ENCODE data around the gene ACP4. TPM values are rescaled to one million over a fixed set of nuclear protein-coding genes. Genes with fewer than 3 reads are reported as not detected.

The ACP4 gene
- total RNA-seq, 2 donors from 2014 or later = not detected

DNA sequence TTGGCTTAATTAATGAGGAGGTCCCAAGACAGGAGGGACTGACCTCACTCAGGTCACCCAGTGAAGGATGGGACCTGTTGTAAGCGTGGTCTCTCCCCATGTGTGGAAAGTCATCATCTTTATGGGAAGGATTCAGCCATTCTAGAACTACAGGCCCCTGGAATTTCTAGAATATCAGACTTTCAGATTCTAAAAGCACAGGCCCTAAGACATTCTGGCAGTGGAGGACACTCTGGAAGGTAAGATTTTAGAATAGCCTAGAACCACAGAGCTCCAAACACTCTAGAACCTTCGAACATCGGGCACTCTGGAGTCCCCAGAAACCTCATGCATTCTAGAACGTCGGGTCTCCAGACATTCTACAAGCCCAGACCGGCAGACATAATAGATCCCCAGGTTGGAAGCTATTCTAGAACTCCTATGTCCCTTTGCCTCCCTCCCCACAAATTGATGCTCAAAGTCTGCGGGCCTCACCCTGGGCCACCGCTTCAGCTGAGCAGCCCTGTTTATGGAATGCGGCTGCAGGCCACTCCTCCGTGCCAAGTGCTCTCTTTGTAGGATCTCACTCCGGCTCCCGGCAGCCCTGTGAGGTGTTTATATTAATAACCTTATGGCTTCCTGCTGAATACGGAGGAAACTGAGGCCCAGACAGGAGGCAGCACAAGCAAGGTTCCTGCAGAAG is 45.0 kb downstream of the ACP4 start:
- intact Hi-C loops (cut with DNase I) = no loop called here
- peak; percentile 5 for DNase-seq (ENCODE audit: low spot score)

DNA sequence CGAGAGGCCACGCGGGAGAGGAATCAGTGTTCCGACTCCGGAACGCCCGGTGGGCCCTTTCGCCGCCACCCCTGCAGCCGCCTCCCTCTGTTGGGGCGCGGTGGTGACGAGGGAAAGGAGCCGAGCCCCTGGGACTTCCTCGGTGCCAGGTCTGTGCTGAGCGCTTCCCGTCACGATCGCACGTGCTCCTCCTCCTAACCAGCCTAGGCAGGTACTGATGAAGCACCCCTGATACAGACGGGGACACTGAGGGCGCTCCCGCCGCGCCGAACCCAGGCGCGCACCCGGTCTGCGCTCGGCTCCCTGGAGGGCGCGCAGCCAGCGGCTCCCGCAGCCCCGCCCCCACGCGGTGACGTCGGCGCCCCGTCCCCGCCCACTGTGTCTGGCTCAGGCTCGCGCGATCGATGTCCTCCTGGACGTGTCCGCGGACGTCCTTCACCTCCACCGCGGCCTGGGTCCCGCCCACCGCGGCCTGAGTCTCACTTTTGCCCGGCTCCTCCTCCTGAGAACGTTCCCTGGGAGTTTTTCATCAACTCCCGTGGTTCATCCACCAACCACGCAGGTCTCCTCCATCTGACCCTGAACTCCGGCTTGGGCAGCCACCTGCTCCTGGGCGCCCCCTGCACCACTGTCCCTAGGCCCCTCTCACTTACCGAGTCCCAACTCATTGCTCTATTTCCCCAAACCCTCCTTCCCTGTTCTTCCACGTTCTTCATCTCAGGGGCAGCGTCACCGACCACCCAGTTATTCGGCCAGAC is 45.7 kb downstream of the ACP4 start:
- intact Hi-C loops (cut with DNase I) = no loop called here
- DNase-seq (ENCODE audit: low spot score) = peak; percentile 83

DNA sequence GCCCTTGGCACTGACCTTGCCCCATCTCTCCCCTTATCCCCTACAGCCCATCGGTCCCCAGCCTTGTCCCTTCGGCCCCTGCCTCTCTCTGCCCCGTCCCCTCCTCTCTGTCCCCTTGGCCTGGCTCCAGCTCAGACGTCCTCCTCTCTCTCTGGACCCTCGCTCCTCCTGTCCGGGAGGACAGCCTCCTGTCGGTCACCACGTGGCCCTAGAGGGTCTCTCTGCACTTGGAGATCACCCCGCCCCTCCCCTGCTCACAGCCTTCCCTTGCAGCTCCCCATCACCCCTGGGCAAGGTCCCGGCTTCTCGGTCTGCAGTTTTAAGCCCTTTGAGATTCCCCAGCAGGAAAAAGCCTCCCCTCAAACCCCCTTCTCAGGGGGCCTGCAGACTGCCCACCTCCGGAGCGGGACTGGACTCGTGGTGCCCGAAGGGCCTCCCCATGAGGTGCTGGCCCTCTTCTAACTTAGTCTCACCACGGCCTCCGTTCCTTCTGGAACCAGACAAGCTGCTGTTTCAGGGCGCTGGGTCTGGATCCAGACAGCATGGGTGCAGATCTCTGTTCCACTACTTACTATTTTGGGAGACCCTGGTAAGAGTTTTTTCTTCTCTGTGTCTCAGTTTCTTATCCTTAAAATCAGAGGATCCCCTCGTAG is 46.5 kb downstream of the ACP4 start:
- peak; percentile 30 for DNase-seq (ENCODE audit: low spot score)
- intact Hi-C loops (cut with DNase I) = no loop called here

DNA sequence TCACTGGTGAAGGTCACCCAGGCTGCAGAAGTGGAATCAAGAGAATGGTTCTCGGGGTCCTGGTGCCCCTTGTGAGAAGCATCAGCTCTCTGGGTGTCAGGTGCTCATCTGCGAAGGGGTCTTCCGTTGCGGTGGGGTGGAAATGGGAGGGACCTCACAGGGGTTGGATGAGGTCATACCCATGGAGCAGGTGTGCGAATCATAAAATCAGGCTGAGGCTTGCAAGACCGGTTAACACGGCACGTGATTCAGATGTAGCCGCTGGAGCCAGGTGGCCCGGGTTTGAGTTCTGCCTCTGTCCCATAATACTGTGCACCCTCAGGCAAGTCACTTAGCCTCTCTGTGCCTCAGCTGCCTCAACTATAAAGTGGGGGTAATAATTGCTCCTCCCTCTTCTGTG is 47.1 kb downstream of the ACP4 start:
- intact Hi-C loops (cut with DNase I) = no loop called here
- peak; percentile 35 for DNase-seq (ENCODE audit: low spot score)

DNA sequence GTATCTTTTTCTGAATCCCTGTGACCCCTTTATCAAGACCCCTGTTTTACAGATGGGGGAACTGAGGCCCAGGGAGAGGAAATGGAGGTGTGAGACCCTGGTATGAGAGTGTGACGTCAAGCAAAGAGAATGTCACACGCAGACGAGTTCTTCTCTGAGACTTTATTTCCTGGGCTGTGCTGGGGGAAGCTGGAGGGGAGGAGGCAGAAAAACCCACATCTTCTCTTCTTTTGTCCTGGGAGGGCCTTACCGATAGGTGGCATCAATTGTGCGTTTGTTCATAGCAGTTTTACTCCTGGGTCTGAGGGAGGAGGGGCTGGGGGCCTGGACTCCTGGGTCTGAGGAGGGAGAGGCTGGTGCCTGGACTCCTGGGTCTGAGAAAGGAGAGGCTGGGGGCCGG is 48.0 kb downstream of the ACP4 start:
- DNase-seq (ENCODE audit: low spot score) = no peak
- intact Hi-C loops (cut with DNase I) = no loop called here

DNA sequence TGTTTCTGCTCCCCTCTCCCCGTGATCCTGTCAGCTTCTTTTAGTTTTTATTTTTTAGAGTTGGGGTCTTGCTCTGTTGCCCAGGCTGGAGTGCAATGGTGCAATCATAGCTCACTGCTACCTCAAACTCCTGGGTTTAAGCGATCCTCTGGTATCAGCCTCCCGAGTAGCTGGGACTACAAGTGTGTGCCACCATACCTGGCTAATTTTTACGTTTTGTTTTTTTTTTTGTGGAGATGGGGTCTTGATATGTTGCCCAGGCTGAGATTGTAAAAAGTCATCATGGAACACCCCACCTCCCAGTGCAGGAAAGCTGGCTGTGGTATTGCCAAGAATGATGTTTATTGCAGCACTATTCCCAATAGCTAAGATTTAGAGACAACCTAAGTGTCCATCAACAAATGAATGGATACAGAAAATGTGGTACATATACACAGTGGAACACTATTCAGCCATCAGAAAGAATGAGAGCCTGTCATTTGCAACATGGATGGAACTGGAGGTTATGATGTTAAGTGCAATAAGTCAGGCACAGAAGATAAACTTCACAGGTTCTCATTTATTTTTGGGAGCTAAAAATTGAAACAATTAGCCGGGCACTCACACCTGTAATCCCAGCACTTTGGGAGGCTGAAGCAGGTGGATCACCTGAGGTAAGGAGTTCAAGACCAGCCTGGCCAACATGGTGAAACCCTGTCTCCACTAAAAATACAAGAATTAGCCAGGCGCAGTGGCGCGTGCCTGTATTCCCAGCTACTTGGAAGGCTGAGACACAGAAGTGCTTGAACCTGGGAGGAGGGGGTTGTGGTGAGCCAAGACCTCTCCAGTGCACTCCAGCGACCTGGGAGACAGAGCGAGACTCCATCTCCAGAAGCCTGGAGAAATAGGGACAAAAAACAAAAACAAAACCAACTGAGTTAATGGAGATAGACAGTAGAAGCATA is 49.8 kb downstream of the ACP4 start:
- no peak for DNase-seq (ENCODE audit: low spot score)

DNA sequence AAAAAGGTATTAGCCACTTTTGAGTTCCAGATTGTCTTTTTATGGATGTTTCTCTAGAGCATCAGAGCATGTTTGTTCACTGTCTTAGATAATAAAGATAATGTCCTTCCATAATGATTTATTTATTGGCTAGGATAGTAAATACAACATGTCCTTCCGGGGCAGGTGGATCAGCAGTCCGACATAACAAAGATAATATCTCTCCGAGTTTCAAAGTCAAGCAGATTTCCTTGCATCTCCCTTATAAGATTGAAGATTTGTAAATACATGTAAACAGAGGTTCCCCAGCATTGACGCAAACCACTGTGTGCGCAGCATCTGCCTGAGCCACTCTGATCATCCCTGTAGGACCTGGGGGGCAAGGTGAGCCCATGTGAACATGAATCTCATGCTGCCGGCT is 51.9 kb downstream of the ACP4 start:
- DNase-seq (ENCODE audit: low spot score) = no peak
- intact Hi-C loops (cut with DNase I) = no loop called here

More for the DNA sequence above, 49.8 kb downstream of the ACP4 start:
- intact Hi-C loops (cut with DNase I) = no loop called here

DNA sequence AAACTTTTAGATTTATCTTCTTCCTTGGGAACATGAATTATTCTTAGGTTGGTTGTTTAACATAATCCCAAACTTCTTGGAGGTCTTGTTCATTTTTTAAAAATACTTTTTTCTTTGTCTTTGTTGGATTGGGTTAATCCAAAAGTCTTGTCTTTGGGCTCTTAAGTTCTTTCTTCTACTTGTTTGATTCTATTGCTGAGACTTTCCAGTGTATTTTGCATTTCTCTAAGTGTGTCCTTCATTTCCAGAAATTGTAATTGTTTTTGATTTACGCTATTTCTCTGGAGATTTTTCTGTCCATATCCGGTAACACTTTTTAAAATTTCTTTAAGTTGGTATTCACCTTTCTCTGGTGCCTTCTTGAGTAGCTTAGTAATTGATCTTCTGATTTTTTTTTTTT is 53.0 kb downstream of the ACP4 start:
- DNase-seq (ENCODE audit: low spot score) = no peak
- intact Hi-C loops (cut with DNase I) = no loop called here

DNA sequence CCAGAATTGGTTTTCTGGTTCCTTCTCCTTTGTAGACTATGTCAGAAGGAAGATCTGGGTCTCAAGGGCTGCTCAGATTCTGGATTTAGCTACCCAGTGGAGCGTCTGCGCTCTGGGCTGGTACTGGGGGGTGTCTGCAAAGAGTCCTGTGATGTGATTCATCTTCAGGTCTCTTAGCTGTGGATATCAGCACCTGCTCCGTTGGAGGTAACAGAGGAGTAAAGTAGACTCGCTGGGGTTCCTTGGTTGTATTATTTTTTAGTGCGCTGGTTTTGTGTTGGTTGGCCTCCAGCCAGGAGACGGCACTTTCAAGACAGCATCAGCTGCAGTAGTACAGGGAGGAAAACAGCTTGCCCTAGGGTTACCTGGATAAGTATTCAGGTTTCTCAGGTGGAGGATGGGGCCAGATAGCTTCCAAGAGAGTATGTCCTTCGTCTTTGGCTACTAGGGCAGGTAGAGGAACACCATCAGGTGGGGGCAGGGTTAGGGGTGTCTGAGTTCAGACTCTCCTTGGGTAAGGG is 53.5 kb downstream of the ACP4 start:
- intact Hi-C loops (cut with DNase I) = no loop called here
- DNase-seq (ENCODE audit: low spot score) = no peak

DNA sequence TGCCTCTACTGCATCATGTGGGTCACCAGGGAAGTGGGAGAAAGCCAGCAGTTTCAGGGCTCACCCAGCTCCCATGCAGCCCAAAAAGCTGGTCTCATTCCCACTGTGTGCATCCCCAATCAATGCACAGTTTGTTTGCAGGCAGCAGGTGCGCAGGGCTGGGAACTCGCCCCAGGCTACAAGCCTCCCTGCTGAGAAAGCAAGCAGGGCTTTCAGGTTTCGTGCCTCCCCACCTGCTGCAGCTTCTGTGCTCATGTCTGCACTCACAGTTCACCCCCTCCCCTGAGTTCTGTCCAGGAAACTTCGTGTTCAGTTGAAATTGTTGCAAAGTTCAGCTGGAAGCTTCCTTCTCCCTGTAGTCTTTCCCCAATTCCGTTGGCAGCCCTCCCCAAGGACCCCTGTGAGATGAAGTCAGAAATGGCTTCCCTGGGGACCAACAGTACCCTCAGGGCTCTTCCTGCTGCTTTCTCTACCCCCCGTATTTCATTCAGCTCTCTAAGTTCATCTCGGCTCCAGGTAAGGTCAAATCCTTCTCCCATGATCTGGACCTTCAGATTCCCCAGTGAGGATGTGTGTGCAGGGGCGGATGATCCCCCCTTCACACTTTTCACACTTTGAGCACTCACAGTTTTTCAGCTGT is 54.2 kb downstream of the ACP4 start:
- no peak for DNase-seq (ENCODE audit: low spot score)
- intact Hi-C loops (cut with DNase I) = no loop called here

Other genes starting within 250 kb of the ACP4 start
- gene LRRC4B, start 222.0 kb upstream of the ACP4 start, total RNA-seq = 10 to 100 TPM; 10.3 to 14.2 TPM
- gene SYT3, start 150.5 kb upstream of the ACP4 start, total RNA-seq = under 1 TPM in 1 of 2 donors, not detected in 1; 0.74 TPM
- under 1 TPM in 1 of 2 donors, not detected in 1; 0.57 TPM for gene C19orf81, start 141.0 kb upstream of the ACP4 start, total RNA-seq
- under 1 TPM; 0.19 to 0.37 TPM for gene SHANK1, start 70.6 kb upstream of the ACP4 start, total RNA-seq
- gene CLEC11A, start 67.1 kb upstream of the ACP4 start, total RNA-seq = 10 to 100 TPM in 1 of 2 donors, 1 to 10 TPM in 1; 8.5 to 12.5 TPM
- gene GPR32, start 20.0 kb upstream of the ACP4 start, total RNA-seq = not detected
- under 1 TPM in 1 of 2 donors, not detected in 1; 0.67 TPM for gene KLK1, start 33.4 kb downstream of the ACP4 start, total RNA-seq
- not detected for gene KLK15, start 43.2 kb downstream of the ACP4 start, total RNA-seq
- not detected for gene KLK3, start 64.5 kb downstream of the ACP4 start, total RNA-seq
- not detected for gene KLK2, start 83.0 kb downstream of the ACP4 start, total RNA-seq
- gene KLK4, start 121.0 kb downstream of the ACP4 start, total RNA-seq = not detected
- not detected for gene KLK5, start 162.6 kb downstream of the ACP4 start, total RNA-seq
- not detected for gene KLK6, start 179.2 kb downstream of the ACP4 start, total RNA-seq
- gene KLK7, start 193.5 kb downstream of the ACP4 start, total RNA-seq = not detected
- gene KLK8, start 211.2 kb downstream of the ACP4 start, total RNA-seq = not detected
- gene KLK10, start 229.3 kb downstream of the ACP4 start, total RNA-seq = not detected
- gene KLK11, start 236.2 kb downstream of the ACP4 start, total RNA-seq = not detected
- gene KLK12, start 244.6 kb downstream of the ACP4 start, total RNA-seq = not detected